Calu3 (cell line): ENCODE results near the gene CMTM2. TPM values are rescaled to one million over a fixed set of nuclear protein-coding genes. Genes with fewer than 3 reads are reported as not detected.
"Not testable (repeated sequence)": the region's sequence is repeated elsewhere in the genome, so short reads cannot be mapped to it uniquely, and the experiment has no call there.

Source experiments
- BruUV-seq: library from RNA; stranded (reverse); fragments of 400-500 nt; replicated peaks from 2 replicates; lab custom pipeline; 2021; lab: Mats Ljungman, UMichigan
- CTCF ChIA-PET: fragments of 300-600 bp; sonication (Branson Sonifier 250); formaldehyde crosslinking; loops from one replicate; lab custom pipeline; 2022; ENCODE audit warnings: antibody characterized with exemption; lab: Charles Lee
- DNase-seq: peaks from one replicate; pipeline ENCODE4 v3.0.0; 2022
- H3K27ac Mint-ChIP-seq: one replicate; pipeline ENCODE4 v1.8.0; 2022; ENCODE audit warnings: mixed read lengths; ENCODE audit not compliant: unreplicated experiment
- H3K27me3 Mint-ChIP-seq: one replicate; pipeline ENCODE4 v1.8.0; 2022; ENCODE audit warnings: mixed read lengths; ENCODE audit not compliant: unreplicated experiment
- H3K36me3 Mint-ChIP-seq: one replicate; pipeline ENCODE4 v1.8.0; 2022; ENCODE audit warnings: mild to moderate bottlenecking, moderate library complexity, mixed read lengths; ENCODE audit not compliant: insufficient read depth, unreplicated experiment
- H3K4me1 Mint-ChIP-seq: one replicate; pipeline ENCODE4 v1.8.0; 2022; ENCODE audit warnings: mild to moderate bottlenecking, low read depth, mixed read lengths; ENCODE audit not compliant: unreplicated experiment
- H3K4me3 Mint-ChIP-seq: one replicate; pipeline ENCODE4 v1.8.0; 2022; ENCODE audit warnings: mild to moderate bottlenecking, low read depth, moderate library complexity, mixed read lengths; ENCODE audit not compliant: unreplicated experiment
- H3K9me3 Mint-ChIP-seq: one replicate; pipeline ENCODE4 v1.8.0; 2022; ENCODE audit warnings: low read depth, mixed read lengths; ENCODE audit not compliant: unreplicated experiment
- intact Hi-C: fragments of 100-400 bp; cut with micrococcal nuclease; formaldehyde crosslinking; loops from one replicate; pipeline ENCODE4 v1.10.0; 2022; ENCODE audit not compliant: unreplicated experiment
- total RNA-seq: library from RNA; stranded (reverse); gene quantifications from 2 replicates; pipeline ENCODE4 v1.2.3, GENCODE V29; 2022
- TF ChIP-seq, protein P1 (sequence below): fragments of 200-600 bp; IDR thresholded peaks from one replicate; pipeline ENCODE4 v1.8.0; 2022; ENCODE audit warnings: antibody characterized with exemption; ENCODE audit not compliant: unreplicated experiment

Gene CMTM2
- total RNA-seq, 1 experiment from 2014 or later, result 0.92 TPM

DNA sequence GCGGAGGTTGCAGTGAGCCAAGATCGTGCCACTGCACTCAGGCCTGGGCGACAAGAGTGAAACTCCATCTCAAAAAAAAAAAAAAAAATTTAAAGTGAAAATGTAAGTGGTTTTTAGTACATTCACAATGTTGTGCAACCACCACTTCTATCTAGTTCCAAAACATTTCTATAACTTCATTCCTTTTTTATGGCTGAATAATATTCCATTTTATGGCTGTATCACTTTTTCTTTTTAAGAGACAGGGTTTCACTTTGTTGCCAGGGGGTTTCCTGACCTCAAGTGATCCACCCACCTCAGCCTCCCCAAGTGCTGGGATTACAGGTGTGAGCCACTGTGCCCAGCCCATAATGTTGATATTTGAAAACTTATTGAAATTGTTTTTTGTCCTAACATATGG lies 13.6 kb downstream of the CMTM2 start:
- no peaks in the 10 kb centered on the region for H3K9me3 Mint-ChIP-seq
- H3K27me3 Mint-ChIP-seq, result no peaks in the 10 kb centered on the region
- H3K36me3 Mint-ChIP-seq, result peaks cover 4% of the 10 kb centered on the region
- TF ChIP-seq, protein P1, sequence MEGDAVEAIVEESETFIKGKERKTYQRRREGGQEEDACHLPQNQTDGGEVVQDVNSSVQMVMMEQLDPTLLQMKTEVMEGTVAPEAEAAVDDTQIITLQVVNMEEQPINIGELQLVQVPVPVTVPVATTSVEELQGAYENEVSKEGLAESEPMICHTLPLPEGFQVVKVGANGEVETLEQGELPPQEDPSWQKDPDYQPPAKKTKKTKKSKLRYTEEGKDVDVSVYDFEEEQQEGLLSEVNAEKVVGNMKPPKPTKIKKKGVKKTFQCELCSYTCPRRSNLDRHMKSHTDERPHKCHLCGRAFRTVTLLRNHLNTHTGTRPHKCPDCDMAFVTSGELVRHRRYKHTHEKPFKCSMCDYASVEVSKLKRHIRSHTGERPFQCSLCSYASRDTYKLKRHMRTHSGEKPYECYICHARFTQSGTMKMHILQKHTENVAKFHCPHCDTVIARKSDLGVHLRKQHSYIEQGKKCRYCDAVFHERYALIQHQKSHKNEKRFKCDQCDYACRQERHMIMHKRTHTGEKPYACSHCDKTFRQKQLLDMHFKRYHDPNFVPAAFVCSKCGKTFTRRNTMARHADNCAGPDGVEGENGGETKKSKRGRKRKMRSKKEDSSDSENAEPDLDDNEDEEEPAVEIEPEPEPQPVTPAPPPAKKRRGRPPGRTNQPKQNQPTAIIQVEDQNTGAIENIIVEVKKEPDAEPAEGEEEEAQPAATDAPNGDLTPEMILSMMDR, result no peak
- CTCF ChIA-PET, result no interaction called here
- no peak overlapping the region for H3K4me3 Mint-ChIP-seq
- intact Hi-C loops, result no loop called here
- peaks cover 7% of the 10 kb centered on the region for H3K4me1 Mint-ChIP-seq
- H3K27ac Mint-ChIP-seq, result no peak overlapping the region
- DNase-seq, result no peak
- no TSS peak for BruUV-seq

DNA sequence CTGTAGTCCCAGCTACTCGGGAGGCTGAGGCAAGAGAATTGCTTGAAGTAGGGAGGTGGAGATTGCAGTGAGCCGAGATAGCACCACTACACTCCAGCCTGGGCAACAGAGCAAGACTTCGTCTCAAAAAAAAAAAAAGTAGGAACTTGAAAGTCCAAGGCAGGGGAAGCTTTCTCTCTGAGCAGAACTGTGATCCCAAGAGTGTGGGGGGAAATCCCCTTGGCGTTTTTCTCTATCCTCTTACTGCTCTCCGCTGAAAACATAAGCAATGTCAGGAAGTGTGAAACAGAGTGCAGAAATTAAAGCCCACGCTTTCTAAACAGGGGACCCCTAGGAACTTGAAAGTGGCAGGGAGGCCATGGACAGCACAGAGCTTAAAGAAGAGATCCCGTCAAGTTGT lies 15.5 kb downstream of the CMTM2 start:
- intact Hi-C loops, result no loop called here
- no peak for DNase-seq
- no TSS peak for BruUV-seq
- H3K4me1 Mint-ChIP-seq, result no peaks in the 10 kb centered on the region
- no peaks in the 10 kb centered on the region for H3K27me3 Mint-ChIP-seq
- no peaks in the 10 kb centered on the region for H3K9me3 Mint-ChIP-seq
- H3K27ac Mint-ChIP-seq, result no peak overlapping the region
- CTCF ChIA-PET, result no interaction called here
- no peak overlapping the region for H3K4me3 Mint-ChIP-seq
- TF ChIP-seq, protein P1, result no peak
- no peaks in the 10 kb centered on the region for H3K36me3 Mint-ChIP-seq

DNA sequence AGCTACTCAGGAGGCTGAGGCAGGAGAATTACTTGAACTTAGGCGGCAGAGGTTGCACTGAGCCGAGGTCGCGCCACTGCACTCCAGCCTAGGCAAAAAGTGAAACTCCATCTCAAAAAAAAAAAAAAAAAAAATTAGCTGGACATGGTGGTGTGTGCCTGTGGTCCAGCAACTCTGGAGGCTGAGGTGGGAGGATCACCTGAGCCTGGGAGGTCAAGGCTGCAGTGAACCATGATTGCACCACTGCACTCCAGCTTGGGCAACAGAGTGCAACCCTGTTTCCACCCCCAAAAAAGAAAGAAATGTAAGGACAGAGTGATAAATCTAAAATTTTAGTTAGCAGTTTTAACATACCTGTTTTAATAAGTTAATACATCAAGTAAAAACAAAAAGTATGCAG lies 17.3 kb downstream of the CMTM2 start:
- intact Hi-C loops, BruUV-seq: not testable (repeated sequence)

DNA sequence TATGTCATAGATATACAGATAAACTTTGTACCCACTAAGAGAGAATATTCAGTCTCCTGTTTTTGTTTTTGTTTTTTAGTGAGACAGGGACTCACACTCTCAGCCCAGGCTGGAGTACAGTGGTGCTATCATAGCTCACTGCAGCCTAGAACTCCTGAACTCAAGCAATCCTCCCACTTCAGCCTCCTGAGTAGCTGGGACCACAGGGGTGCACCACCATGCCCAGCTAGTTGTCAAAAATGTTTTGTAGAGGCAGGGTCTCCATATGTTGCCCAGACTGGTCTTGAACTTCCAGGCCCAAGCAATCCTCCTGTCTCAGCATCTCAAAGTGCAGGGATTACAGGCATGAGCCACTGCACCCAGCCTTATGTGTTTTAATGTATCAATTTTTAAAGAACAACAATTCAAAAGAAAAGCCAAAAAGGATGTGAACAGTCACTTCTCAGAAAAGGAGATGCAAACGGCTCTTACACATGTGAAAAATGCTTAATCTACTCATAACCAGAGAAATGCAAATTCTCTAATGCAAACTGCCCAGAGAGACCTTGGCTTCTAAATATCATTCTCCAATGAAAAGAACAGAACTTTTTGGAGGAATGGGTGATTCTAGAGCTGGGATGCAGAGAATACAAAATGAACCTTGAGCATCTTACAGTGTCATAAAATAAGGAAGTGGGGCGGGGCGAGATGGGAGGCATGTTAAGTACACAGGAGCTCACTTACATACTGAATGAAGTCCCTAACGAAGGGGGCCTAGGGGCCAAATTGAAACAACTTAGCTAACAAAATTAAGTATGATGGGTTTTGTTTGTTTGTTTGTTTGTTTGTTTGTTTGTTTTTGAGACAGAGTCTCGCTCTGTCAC lies 18.0 kb downstream of the CMTM2 start:
- H3K9me3 Mint-ChIP-seq, result peaks cover 6% of the 10 kb centered on the region
- no peak overlapping the region for H3K27ac Mint-ChIP-seq
- CTCF ChIA-PET, result interaction anchor here (0.7 kb wide), 1 partner anchor 25 kb away, joined by 3 read pairs; no protein-coding TSS in a partner anchor
- H3K4me1 Mint-ChIP-seq, result no peaks in the 10 kb centered on the region
- no TSS peak for BruUV-seq
- TF ChIP-seq, protein P1, result no peak
- no peaks in the 10 kb centered on the region for H3K27me3 Mint-ChIP-seq
- intact Hi-C loops, result no loop called here
- no peak for DNase-seq
- no peak overlapping the region for H3K4me3 Mint-ChIP-seq
- H3K36me3 Mint-ChIP-seq, result no peaks in the 10 kb centered on the region

More for the DNA sequence above, 17.3 kb downstream of the CMTM2 start:
- not testable (repeated sequence) for DNase-seq, H3K27me3 Mint-ChIP-seq, H3K36me3 Mint-ChIP-seq, H3K4me3 Mint-ChIP-seq, H3K27ac Mint-ChIP-seq, H3K4me1 Mint-ChIP-seq, H3K9me3 Mint-ChIP-seq
- CTCF ChIA-PET, result interaction anchor here (0.6 to 0.7 kb wide), 2 partner anchors 24 to 114 kb away, joined by 3 read pairs; no protein-coding TSS in a partner anchor

DNA sequence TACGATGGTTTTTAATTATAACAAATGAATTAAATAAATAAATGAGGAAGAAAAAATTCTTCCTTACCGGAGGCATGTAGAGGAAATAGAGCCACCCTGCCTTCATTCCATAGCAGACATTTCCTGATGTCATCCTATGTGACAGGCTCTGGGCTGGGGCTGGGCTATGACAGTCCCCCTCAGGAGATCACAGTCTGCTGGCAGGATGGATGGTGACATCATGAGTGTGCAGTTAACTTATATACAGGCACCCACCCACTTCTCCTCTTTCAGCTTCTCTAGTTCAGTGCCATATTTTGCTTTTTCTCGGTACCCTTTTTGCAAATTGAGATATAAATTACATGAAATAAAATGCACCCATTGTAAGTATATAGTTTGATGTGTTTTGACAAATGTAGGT lies 18.8 kb downstream of the CMTM2 start:
- CTCF ChIA-PET, result interaction anchor here (0.6 kb wide), 1 partner anchor 47 kb away, joined by 6 read pairs; no protein-coding TSS in a partner anchor
- BruUV-seq, result no TSS peak
- Mint-ChIP-seq H3K4me3 (no peak overlapping the region), H3K36me3 (no peaks in the 10 kb centered on the region), H3K27ac (no peak overlapping the region), H3K9me3 (peaks cover 6% of the 10 kb centered on the region), H3K27me3 (no peaks in the 10 kb centered on the region), H3K4me1 (no peaks in the 10 kb centered on the region)
- TF ChIP-seq, protein P1, result no peak
- intact Hi-C loops, result no loop called here
- no peak for DNase-seq
